ENCODE data around the gene CNTLN.

Gene CNTLN

DNA sequence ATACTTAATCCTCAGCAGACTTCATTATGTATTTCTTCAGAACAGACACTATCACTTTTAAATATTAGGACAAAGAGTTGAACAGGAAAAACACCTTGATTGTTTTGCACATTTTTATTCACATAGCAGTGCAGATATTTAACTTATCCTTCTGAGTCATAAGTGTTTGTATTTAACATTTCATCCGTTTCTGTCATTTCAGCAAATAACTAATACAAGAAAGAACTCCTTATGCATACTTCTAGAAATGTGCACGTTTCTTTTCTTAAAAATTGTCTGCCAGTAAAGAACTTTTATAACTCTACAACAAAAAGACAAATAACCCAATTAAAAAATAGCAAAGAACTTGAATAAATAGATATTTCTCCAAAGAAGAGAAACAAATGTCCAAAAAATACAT is 3.3 kb upstream of the CNTLN start:
- Histone ChIP-seq H3K4me3 (replicated peaks; ENCODE audit: insufficient read depth, low read length) (no peak overlapping the region), H3K27ac (replicated peaks) (no peak overlapping the region), H3K27me3 (ENCODE audit: insufficient read depth, poor library complexity, severe bottlenecking) (no peaks in the 10 kb centered on the region)
- TF ChIP-seq POLR2AphosphoS5 (IDR thresholded peaks at IDR 0.05; ENCODE audit: low read depth) (no peak), GABPA (IDR thresholded peaks at IDR 0.05; ENCODE audit: low read depth) (no peak), SPI1 (IDR thresholded peaks at IDR 0.05; ENCODE audit: borderline replicate concordance, low read depth) (no peak)
- TF ChIP-seq, protein P1, sequence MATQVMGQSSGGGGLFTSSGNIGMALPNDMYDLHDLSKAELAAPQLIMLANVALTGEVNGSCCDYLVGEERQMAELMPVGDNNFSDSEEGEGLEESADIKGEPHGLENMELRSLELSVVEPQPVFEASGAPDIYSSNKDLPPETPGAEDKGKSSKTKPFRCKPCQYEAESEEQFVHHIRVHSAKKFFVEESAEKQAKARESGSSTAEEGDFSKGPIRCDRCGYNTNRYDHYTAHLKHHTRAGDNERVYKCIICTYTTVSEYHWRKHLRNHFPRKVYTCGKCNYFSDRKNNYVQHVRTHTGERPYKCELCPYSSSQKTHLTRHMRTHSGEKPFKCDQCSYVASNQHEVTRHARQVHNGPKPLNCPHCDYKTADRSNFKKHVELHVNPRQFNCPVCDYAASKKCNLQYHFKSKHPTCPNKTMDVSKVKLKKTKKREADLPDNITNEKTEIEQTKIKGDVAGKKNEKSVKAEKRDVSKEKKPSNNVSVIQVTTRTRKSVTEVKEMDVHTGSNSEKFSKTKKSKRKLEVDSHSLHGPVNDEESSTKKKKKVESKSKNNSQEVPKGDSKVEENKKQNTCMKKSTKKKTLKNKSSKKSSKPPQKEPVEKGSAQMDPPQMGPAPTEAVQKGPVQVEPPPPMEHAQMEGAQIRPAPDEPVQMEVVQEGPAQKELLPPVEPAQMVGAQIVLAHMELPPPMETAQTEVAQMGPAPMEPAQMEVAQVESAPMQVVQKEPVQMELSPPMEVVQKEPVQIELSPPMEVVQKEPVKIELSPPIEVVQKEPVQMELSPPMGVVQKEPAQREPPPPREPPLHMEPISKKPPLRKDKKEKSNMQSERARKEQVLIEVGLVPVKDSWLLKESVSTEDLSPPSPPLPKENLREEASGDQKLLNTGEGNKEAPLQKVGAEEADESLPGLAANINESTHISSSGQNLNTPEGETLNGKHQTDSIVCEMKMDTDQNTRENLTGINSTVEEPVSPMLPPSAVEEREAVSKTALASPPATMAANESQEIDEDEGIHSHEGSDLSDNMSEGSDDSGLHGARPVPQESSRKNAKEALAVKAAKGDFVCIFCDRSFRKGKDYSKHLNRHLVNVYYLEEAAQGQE (IDR thresholded peaks at IDR 0.05; ENCODE audit: insufficient replicate concordance, low read depth): no peak
- TF ChIP-seq, protein P2, sequence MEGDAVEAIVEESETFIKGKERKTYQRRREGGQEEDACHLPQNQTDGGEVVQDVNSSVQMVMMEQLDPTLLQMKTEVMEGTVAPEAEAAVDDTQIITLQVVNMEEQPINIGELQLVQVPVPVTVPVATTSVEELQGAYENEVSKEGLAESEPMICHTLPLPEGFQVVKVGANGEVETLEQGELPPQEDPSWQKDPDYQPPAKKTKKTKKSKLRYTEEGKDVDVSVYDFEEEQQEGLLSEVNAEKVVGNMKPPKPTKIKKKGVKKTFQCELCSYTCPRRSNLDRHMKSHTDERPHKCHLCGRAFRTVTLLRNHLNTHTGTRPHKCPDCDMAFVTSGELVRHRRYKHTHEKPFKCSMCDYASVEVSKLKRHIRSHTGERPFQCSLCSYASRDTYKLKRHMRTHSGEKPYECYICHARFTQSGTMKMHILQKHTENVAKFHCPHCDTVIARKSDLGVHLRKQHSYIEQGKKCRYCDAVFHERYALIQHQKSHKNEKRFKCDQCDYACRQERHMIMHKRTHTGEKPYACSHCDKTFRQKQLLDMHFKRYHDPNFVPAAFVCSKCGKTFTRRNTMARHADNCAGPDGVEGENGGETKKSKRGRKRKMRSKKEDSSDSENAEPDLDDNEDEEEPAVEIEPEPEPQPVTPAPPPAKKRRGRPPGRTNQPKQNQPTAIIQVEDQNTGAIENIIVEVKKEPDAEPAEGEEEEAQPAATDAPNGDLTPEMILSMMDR (IDR thresholded peaks at IDR 0.05; ENCODE audit: insufficient read depth, low read length): no peak
- no peak for DNase-seq (ENCODE audit: low read depth in 1 of 2, low spot score in 1 of 2)

DNA sequence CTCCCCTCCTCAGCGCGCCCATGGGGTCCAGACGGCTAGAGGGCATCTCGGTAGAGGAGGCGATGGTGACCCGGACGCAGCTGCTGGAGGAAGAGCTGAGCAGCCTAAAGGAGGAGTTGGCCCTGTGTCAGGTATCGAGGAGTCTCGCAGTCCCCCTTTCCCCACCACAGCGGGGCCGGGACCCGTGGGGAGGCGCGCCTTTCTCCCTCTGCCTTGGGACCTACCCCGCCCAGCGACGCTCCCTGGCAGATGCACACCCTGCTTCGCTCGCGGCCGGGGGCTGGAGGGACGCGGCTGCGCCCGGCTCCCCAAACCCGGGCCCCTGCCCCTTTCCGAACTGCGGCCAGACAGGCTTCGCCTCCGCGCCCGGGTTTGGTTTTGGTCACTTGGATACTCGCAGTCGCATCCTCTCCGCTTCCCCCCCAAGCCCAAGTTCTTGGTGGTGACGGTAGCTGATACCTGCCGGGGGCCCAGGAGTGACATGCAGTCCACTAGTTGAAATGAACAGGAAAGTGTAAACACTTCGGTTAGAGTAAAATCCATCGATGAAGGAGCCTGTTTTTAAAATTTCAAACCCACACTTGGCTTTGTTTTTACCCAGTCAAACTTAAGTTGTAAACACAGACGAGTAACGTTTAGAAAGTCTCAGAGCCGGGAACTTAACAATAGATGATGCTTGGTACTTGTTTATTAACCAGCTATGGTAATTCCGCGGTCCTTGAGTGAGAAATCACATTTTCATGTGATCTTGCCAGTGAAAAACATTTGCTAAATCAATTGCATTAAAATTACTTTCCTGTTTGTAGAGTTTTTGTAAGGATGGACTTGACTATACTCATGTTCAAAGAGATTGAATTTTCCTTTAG is 688 bp downstream of the CNTLN start:
- H3K27ac ChIP-seq (replicated peaks): peak overlapping the region; percentile 91

DNA sequence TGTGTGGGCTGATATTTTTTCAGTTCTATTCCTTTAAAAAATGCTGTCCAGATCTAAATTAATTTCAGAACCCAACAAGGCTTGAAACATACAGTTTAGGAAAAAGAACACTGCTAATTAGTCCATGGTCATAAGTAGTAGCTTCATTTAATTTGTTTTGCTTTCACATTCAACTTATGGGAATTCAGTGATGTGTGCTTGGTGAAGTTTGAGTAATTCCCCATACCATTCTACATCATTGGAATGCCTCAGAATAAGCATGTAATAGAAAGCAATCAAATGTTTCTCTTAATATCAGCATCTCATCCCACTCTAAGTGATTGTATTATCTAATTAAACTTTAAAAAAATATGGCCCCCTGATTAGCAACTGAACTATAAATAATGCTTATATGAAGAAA is 2.7 kb downstream of the CNTLN start:
- no peak for DNase-seq (ENCODE audit: low read depth in 1 of 2, low spot score in 1 of 2)
- TF ChIP-seq POLR2AphosphoS5 (IDR thresholded peaks at IDR 0.05; ENCODE audit: low read depth): no peak
- no peak for TF ChIP-seq GABPA (IDR thresholded peaks at IDR 0.05; ENCODE audit: low read depth)
- TF ChIP-seq, protein P1 (IDR thresholded peaks at IDR 0.05; ENCODE audit: insufficient replicate concordance, low read depth): no peak
- TF ChIP-seq, protein P2 (IDR thresholded peaks at IDR 0.05; ENCODE audit: insufficient read depth, low read length): no peak
- no peak for TF ChIP-seq SPI1 (IDR thresholded peaks at IDR 0.05; ENCODE audit: borderline replicate concordance, low read depth)
- no peak overlapping the region for H3K27ac ChIP-seq (replicated peaks)

More for the DNA sequence above, 688 bp downstream of the CNTLN start:
- no peaks in the 10 kb centered on the region for H3K27me3 ChIP-seq (ENCODE audit: insufficient read depth, poor library complexity, severe bottlenecking)
- TF ChIP-seq, protein P2 (IDR thresholded peaks at IDR 0.05; ENCODE audit: insufficient read depth, low read length): no peak
- TF ChIP-seq, protein P1 (IDR thresholded peaks at IDR 0.05; ENCODE audit: insufficient replicate concordance, low read depth): no peak
- no peak for TF ChIP-seq GABPA (IDR thresholded peaks at IDR 0.05; ENCODE audit: low read depth)
- no peak for TF ChIP-seq SPI1 (IDR thresholded peaks at IDR 0.05; ENCODE audit: borderline replicate concordance, low read depth)
- TF ChIP-seq POLR2AphosphoS5 (IDR thresholded peaks at IDR 0.05; ENCODE audit: low read depth): no peak
- H3K4me3 ChIP-seq (replicated peaks; ENCODE audit: insufficient read depth, low read length): peak overlapping the region; percentile 68
- DNase-seq (ENCODE audit: low read depth in 1 of 2, low spot score in 1 of 2): peak in 1 of 2 experiments; percentile 3

More for the DNA sequence above, 2.7 kb downstream of the CNTLN start:
- no peak overlapping the region for H3K4me3 ChIP-seq (replicated peaks; ENCODE audit: insufficient read depth, low read length)
- no peaks in the 10 kb centered on the region for H3K27me3 ChIP-seq (ENCODE audit: insufficient read depth, poor library complexity, severe bottlenecking)
